HepG2 (cell line): ENCODE measurements around the gene CTF1. TPM values are rescaled to one million over a fixed set of nuclear protein-coding genes. Genes with fewer than 3 reads are reported as not detected.

Source experiments
- ATAC-seq: fragments of 200-7000 bp; cut with Tn5 transposase; 3 replicates; pipeline ENCODE4 v1.9.1; 2020; ENCODE audit warnings: mild to moderate bottlenecking, moderate library complexity
- BruUV-seq: library from RNA; stranded (reverse); fragments of 400-500 nt; replicated peaks from 2 replicates; lab custom pipeline; 2021; lab: Mats Ljungman, UMichigan
- CTCF ChIA-PET: fragments of 300-600 bp; formaldehyde crosslinking; extraction: SDS; loops from one replicate; lab custom pipeline; 2021; ENCODE audit warnings: low total read pairs, inconsistent platforms, low intra/inter-chr PET ratio; lab: Yijun Ruan, JAX
- POLR2A ChIA-PET: fragments of 350-600 bp; sonication (Branson Sonifier 250); formaldehyde crosslinking; loops from one replicate; lab custom pipeline; 2020; ENCODE audit warnings: antibody characterized with exemption, inconsistent platforms; lab: Yijun Ruan, JAX
- DNase-seq: peaks from one replicate; pipeline ENCODE4 v3.0.0-alpha.2; 2015; ENCODE audit warnings: low spot score
- FAIRE-seq: peaks from 3 replicates; lab custom pipeline; 2011; peaks lifted over from hg19 to GRCh38; lab: Jason Lieb, UNC
- H2AFZ ChIP-seq: one replicate; pipeline ENCODE4 v1.6.1; 2011; ENCODE audit warnings: low read length, inconsistent platforms
- H3K27ac ChIP-seq: fragments of 300-600 bp; 3 replicates; pipeline ENCODE4 v1.8.0; 2011; ENCODE audit warnings: mixed run types, mild to moderate bottlenecking, mixed read lengths, low read length, inconsistent platforms; ENCODE audit not compliant: insufficient read depth; ENCODE audit errors: extremely low read length
- H3K27me3 ChIP-seq, 2 experiments: fragments of 200-600 bp in 1 of 2; 2 replicates in 1 of 2; 3 replicates in 1 of 2; pipeline versions ENCODE4 v1.6.0 to v1.8.0; 2011; ENCODE audit warnings: low read length in 2 of 2, mild to moderate bottlenecking in 2 of 2, moderate library complexity in 2 of 2, inconsistent platforms in 1 of 2; ENCODE audit not compliant: insufficient read depth in 2 of 2, control insufficient read depth in 1 of 2
- H3K36me3 ChIP-seq, 2 experiments: fragments of 200-600 bp in 1 of 2; replicated peaks in 1 of 2; 2 replicates in 1 of 2; 3 replicates in 1 of 2; pipeline versions ENCODE4 v1.5.1 to v1.8.0; 2011; ENCODE audit warnings: low read length in 2 of 2, inconsistent platforms in 1 of 2; ENCODE audit not compliant: insufficient read depth in 2 of 2, control insufficient read depth in 1 of 2
- H3K4me1 ChIP-seq: 2 replicates; pipeline ENCODE4 v1.5.1; 2012; ENCODE audit warnings: low read length, inconsistent platforms; ENCODE audit not compliant: insufficient read depth
- H3K4me2 ChIP-seq: 2 replicates; pipeline ENCODE4 v1.6.0; 2011; ENCODE audit warnings: low read depth, low read length, inconsistent platforms
- H3K4me3 ChIP-seq, 3 experiments: fragments of 200-600 bp in 1 of 3; sonication (generic), shearing (Covaris generic) in 1 of 3; replicated peaks in 1 of 3; 2 replicates each; pipeline ENCODE4 v1.5.1; 2011 to 2016; ENCODE audit warnings: low read length in 3 of 3, inconsistent platforms in 2 of 3, low read depth in 2 of 3, mild to moderate bottlenecking in 2 of 3, control low read depth in 1 of 3, mixed read lengths in 1 of 3; ENCODE audit not compliant: insufficient read depth in 1 of 3
- H3K79me2 ChIP-seq: one replicate; pipeline ENCODE4 v1.6.1; 2011; ENCODE audit warnings: low read length, inconsistent platforms; ENCODE audit not compliant: insufficient read depth
- H3K9ac ChIP-seq: 2 replicates; pipeline ENCODE4 v1.6.0; 2011; ENCODE audit warnings: mild to moderate bottlenecking, low read depth, low read length, inconsistent platforms; ENCODE audit not compliant: insufficient read depth
- H3K9me3 ChIP-seq: 2 replicates; pipeline ENCODE4 v1.5.1; 2012; ENCODE audit warnings: mild to moderate bottlenecking, low read length
- H4K20me1 ChIP-seq: 2 replicates; pipeline ENCODE4 v1.6.0; 2011; ENCODE audit warnings: inconsistent platforms, mild to moderate bottlenecking, low read length, moderate library complexity; ENCODE audit not compliant: insufficient read depth
- GLMP ChIP-seq: sonication (generic); formaldehyde crosslinking; IDR thresholded peaks from 2 replicates; pipeline ENCODE4 v1.9.0; 2021; ENCODE audit warnings: missing genetic modification reagents, mild to moderate bottlenecking, borderline replicate concordance
- MAFK ChIP-seq, 2 experiments: IDR thresholded peaks in 1 of 2; conservative IDR thresholded peaks in 1 of 2; 2 replicates each; pipeline ENCODE4 v1.6.1; 2011; ENCODE audit warnings: improper control_type of control experiment in 2 of 2, low read length in 2 of 2
- MBD4 ChIP-seq: IDR thresholded peaks from 2 replicates; pipeline ENCODE4 v1.6.1; 2012; ENCODE audit warnings: low read length, inconsistent platforms, borderline replicate concordance
- POLR2AphosphoS2 ChIP-seq: IDR thresholded peaks from 2 replicates; pipeline ENCODE4 v1.6.1; 2011; ENCODE audit warnings: low read depth, low read length, improper control_type of control experiment
- SSRP1 ChIP-seq: IDR thresholded peaks from 2 replicates; pipeline ENCODE4 v1.6.1; 2016; ENCODE audit warnings: control low read depth
- WGBS: methylation state at CpG from one replicate; pipeline ENCODE4 v1.1.6; 2017; ENCODE audit warnings: low lambda C conversion rate; 5-methylcytosine and 5-hydroxymethylcytosine counted together
- in situ Hi-C: cut with HindIII; loops from 2 replicates; pipeline ENCODE4 v1.10.0; 2017; ENCODE audit warnings: low pct_unique_long_range_greater_than_20kb; ENCODE audit not compliant: extremely low pct_ligation_motif_present
- intact Hi-C: fragments of 100-400 bp; cut with micrococcal nuclease; formaldehyde crosslinking; loops from one replicate; pipeline ENCODE4 v1.10.0; 2022; ENCODE audit not compliant: unreplicated experiment
- polyA plus RNA-seq, 8 experiments: library from polyadenylated mRNA; depleted of rRNA in 3 of 8; stranded (reverse) in 7 of 8; unstranded in 1 of 8; fragments of >200 nt; fragmentation: Illumina TruSeq in 4 of 8; extraction: Trizol in 4 of 8; gene quantifications; 2 replicates each; pipeline versions ENCODE4 v1.2.1 to v1.2.3, GENCODE V29; 2011 to 2016; ENCODE audit warnings: low read depth in 4 of 8, missing spikeins in 1 of 8, mixed read lengths in 1 of 8; ENCODE audit not compliant: insufficient read depth in 1 of 8
- total RNA-seq, 5 experiments: library from RNA; depleted of rRNA; stranded (reverse); fragments of >200 nt; fragmentation: Illumina TruSeq; extraction: Trizol; gene quantifications; 2 replicates each; pipeline ENCODE4 v1.2.3, GENCODE V29; 2016; ENCODE audit warnings: low read depth in 1 of 5
- TF ChIP-seq, protein P1 (sequence below): sonication (generic); formaldehyde crosslinking; IDR thresholded peaks from 2 replicates; pipeline ENCODE4 v1.4.0; 2020; ENCODE audit warnings: missing genetic modification reagents
- TF ChIP-seq, protein P2 (sequence below): sonication (generic); formaldehyde crosslinking; IDR thresholded peaks from 2 replicates; pipeline ENCODE4 v1.5.0; 2020; ENCODE audit warnings: missing genetic modification reagents
- TF ChIP-seq, protein P3 (sequence below): IDR thresholded peaks from 2 replicates; pipeline ENCODE4 v1.6.1; 2016; ENCODE audit warnings: missing compliant biosample characterization, missing genetic modification reagents, borderline replicate concordance

Gene CTF1
- total and polyA plus RNA-seq, 2 of the 13 experiments (the other 11 are each of a cell fraction or from before 2014, with no cell fraction given), result 0.13 to 1.8 TPM

- Histone ChIP-seq H3K4me2 (peak overlapping the region; percentile 97), H4K20me1 (no peaks in the 10 kb centered on the region; the same call in 1 of the 2 replicates), H3K79me2 (no peaks in the 10 kb centered on the region), H3K27ac (peak overlapping the region; percentile 87), H3K9ac (peak overlapping the region; percentile 90), H3K36me3 (peaks cover 0 to 5% of the 10 kb centered on the region in 2 experiments; a peak in 1 of 5 replicates), H3K4me1 (peaks cover 19% of the 10 kb centered on the region), H3K4me3 (peak overlapping the region; percentile 65 to 87 (median 76)), H3K27me3 (no peaks in the 10 kb centered on the region; a peak in 1 of 5 replicates), H3K9me3 (no peaks in the 10 kb centered on the region), H2AFZ (no peak overlapping the region)
- ChIA-PET POLR2A (interaction anchor here (0.7 to 1.0 kb wide), 2 partner anchors 78 to 117 kb away, joined by 3 to 4 read pairs; no protein-coding TSS in a partner anchor), CTCF (interaction anchor here (0.9 to 2.8 kb wide), 2 partner anchors 20 to 77 kb away, joined by 3 to 19 read pairs; no protein-coding TSS in a partner anchor)
- WGBS, result under 1% methylated on average over 33 of the region's 42 CpGs
- peak; percentile 100 for DNase-seq
- TSS peak; percentile 83 for BruUV-seq
- ATAC-seq, result peak; percentile 84
- FAIRE-seq, result peak; percentile 100
- in situ Hi-C loops, result loop anchor here (5.0 kb wide), 1 partner anchor 80 kb away; no protein-coding TSS in a partner anchor
- intact Hi-C loops, result loop anchor here (1.0 to 10.0 kb wide), 2 partner anchors 26 to 228 kb away; partner anchors contain the start of gene SRCAP
- no peak for TF ChIP-seq SSRP1 (CRISPR knock-in tag)
- TF ChIP-seq, protein P1, sequence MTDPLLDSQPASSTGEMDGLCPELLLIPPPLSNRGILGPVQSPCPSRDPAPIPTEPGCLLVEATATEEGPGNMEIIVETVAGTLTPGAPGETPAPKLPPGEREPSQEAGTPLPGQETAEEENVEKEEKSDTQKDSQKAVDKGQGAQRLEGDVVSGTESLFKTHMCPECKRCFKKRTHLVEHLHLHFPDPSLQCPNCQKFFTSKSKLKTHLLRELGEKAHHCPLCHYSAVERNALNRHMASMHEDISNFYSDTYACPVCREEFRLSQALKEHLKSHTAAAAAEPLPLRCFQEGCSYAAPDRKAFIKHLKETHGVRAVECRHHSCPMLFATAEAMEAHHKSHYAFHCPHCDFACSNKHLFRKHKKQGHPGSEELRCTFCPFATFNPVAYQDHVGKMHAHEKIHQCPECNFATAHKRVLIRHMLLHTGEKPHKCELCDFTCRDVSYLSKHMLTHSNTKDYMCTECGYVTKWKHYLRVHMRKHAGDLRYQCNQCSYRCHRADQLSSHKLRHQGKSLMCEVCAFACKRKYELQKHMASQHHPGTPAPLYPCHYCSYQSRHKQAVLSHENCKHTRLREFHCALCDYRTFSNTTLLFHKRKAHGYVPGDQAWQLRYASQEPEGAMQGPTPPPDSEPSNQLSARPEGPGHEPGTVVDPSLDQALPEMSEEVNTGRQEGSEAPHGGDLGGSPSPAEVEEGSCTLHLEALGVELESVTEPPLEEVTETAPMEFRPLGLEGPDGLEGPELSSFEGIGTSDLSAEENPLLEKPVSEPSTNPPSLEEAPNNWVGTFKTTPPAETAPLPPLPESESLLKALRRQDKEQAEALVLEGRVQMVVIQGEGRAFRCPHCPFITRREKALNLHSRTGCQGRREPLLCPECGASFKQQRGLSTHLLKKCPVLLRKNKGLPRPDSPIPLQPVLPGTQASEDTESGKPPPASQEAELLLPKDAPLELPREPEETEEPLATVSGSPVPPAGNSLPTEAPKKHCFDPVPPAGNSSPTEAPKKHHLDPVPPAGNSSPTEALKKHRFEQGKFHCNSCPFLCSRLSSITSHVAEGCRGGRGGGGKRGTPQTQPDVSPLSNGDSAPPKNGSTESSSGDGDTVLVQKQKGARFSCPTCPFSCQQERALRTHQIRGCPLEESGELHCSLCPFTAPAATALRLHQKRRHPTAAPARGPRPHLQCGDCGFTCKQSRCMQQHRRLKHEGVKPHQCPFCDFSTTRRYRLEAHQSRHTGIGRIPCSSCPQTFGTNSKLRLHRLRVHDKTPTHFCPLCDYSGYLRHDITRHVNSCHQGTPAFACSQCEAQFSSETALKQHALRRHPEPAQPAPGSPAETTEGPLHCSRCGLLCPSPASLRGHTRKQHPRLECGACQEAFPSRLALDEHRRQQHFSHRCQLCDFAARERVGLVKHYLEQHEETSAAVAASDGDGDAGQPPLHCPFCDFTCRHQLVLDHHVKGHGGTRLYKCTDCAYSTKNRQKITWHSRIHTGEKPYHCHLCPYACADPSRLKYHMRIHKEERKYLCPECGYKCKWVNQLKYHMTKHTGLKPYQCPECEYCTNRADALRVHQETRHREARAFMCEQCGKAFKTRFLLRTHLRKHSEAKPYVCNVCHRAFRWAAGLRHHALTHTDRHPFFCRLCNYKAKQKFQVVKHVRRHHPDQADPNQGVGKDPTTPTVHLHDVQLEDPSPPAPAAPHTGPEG, result peak; percentile 75
- TF ChIP-seq GLMP (CRISPR knock-in tag), result no peak
- TF ChIP-seq MAFK (conservative IDR thresholded peaks at IDR 0.05 in 1 of 2, IDR thresholded peaks at IDR 0.05 in 1 of 2; ENCODE audit: low read length in 2 of 2), result 0 out of 4 replicates have a peak, but pooled peaks have one; percentile 0
- no peak for TF ChIP-seq MBD4
- no peak for TF ChIP-seq POLR2AphosphoS2
- TF ChIP-seq, protein P2, sequence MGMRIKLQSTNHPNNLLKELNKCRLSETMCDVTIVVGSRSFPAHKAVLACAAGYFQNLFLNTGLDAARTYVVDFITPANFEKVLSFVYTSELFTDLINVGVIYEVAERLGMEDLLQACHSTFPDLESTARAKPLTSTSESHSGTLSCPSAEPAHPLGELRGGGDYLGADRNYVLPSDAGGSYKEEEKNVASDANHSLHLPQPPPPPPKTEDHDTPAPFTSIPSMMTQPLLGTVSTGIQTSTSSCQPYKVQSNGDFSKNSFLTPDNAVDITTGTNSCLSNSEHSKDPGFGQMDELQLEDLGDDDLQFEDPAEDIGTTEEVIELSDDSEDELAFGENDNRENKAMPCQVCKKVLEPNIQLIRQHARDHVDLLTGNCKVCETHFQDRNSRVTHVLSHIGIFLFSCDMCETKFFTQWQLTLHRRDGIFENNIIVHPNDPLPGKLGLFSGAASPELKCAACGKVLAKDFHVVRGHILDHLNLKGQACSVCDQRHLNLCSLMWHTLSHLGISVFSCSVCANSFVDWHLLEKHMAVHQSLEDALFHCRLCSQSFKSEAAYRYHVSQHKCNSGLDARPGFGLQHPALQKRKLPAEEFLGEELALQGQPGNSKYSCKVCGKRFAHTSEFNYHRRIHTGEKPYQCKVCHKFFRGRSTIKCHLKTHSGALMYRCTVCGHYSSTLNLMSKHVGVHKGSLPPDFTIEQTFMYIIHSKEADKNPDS (CRISPR knock-in tag), result no peak
- TF ChIP-seq, protein P3, sequence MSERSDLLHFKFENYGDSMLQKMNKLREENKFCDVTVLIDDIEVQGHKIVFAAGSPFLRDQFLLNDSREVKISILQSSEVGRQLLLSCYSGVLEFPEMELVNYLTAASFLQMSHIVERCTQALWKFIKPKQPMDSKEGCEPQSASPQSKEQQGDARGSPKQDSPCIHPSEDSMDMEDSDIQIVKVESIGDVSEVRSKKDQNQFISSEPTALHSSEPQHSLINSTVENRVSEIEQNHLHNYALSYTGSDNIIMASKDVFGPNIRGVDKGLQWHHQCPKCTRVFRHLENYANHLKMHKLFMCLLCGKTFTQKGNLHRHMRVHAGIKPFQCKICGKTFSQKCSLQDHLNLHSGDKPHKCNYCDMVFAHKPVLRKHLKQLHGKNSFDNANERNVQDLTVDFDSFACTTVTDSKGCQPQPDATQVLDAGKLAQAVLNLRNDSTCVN (CRISPR knock-in tag), result no peak; the same call in 1 of the 2 replicates
These were observed 26.1 kb downstream of the CTF1 start for GRCh38 chr16:30922420-30922959.
